K562 (cell line): ENCODE measurements around the gene VPREB1. TPM values are rescaled to one million over a fixed set of nuclear protein-coding genes. Genes with fewer than 3 reads are reported as not detected.
A peak's percentile ranks its signal among the peaks of the same experiment; 100 is the strongest.
"Not testable (repeated sequence)": the region's sequence is repeated elsewhere in the genome, so short reads cannot be mapped to it uniquely, and the experiment has no call there.

Experiments
- ATAC-seq: fragments of 200-7000 bp; cut with Tn5 transposase; 3 replicates; pipeline ENCODE4 v1.9.1; 2020; ENCODE audit warnings: moderate library complexity
- BruUV-seq: library from RNA; stranded (reverse); fragments of 400-500 nt; replicated peaks from 2 replicates; lab custom pipeline; 2021; lab: Mats Ljungman, UMichigan
- CTCF ChIA-PET: fragments of 300-600 bp; formaldehyde crosslinking; extraction: SDS; loops from one replicate; lab custom pipeline; 2021; ENCODE audit warnings: low intra/inter-chr PET ratio; lab: Yijun Ruan, JAX
- POLR2A ChIA-PET: fragments of 300-600, 350-650 bp; sonication (Branson Sonifier 250); formaldehyde crosslinking; extraction: SDS; loops from one replicate; lab custom pipeline; 2021; ENCODE audit warnings: antibody characterized with exemption, inconsistent platforms; lab: Yijun Ruan, JAX
- DNase-seq, 4 experiments: peaks; one replicate each; pipeline versions ENCODE4 v3.0.0 to v3.0.0-alpha.2; 2011 to 2018; ENCODE audit warnings: low spot score in 3 of 4, mixed read lengths in 3 of 4; ENCODE audit errors: extremely low read depth in 1 of 4
- FAIRE-seq: peaks from 2 replicates; lab custom pipeline; 2011; peaks lifted over from hg19 to GRCh38; lab: Jason Lieb, UNC
- H2AFZ ChIP-seq: 2 replicates; pipeline ENCODE4 v1.6.0; 2011; ENCODE audit warnings: low read depth, low read length, control low read depth, inconsistent platforms
- H3K27ac ChIP-seq: fragments of 200-600 bp; 3 replicates; pipeline ENCODE4 v1.8.0; 2011; ENCODE audit warnings: low read depth, mild to moderate bottlenecking, control low read depth, inconsistent platforms, low read length, moderate library complexity, mixed read lengths; ENCODE audit errors: extremely low read depth
- H3K27me3 ChIP-seq, 2 experiments: fragments of 300-600 bp in 1 of 2; 2 replicates in 1 of 2; 3 replicates in 1 of 2; pipeline versions ENCODE4 v1.6.0 to v1.8.0; 2011; ENCODE audit warnings: inconsistent platforms in 2 of 2, low read length in 2 of 2, mild to moderate bottlenecking in 1 of 2, mixed read lengths in 1 of 2, moderate library complexity in 1 of 2; ENCODE audit not compliant: control insufficient read depth in 2 of 2, insufficient read depth in 2 of 2
- H3K36me3 ChIP-seq: fragments of 300-600 bp; 3 replicates; pipeline ENCODE4 v1.8.0; 2011; ENCODE audit warnings: mild to moderate bottlenecking, low read length, inconsistent platforms; ENCODE audit not compliant: control insufficient read depth, insufficient read depth
- H3K4me1 ChIP-seq, 2 experiments: fragments of 200-600 bp in 1 of 2; replicated peaks in 1 of 2; 2 replicates in 1 of 2; 3 replicates in 1 of 2; pipeline versions ENCODE4 v1.5.1 to v1.8.0; 2011; ENCODE audit warnings: inconsistent platforms in 2 of 2, low read length in 2 of 2, mild to moderate bottlenecking in 1 of 2, mixed read lengths in 1 of 2, moderate library complexity in 1 of 2; ENCODE audit not compliant: control insufficient read depth in 2 of 2, insufficient read depth in 2 of 2
- H3K4me2 ChIP-seq: 2 replicates; pipeline ENCODE4 v1.6.1; 2011; ENCODE audit warnings: low read length, control low read depth, inconsistent platforms, mixed read lengths; ENCODE audit not compliant: insufficient read depth
- H3K4me3 ChIP-seq: fragments of 200-600 bp; sonication (generic), shearing (Covaris generic); 2 replicates; pipeline ENCODE4 v1.5.1; 2016; ENCODE audit warnings: control low read depth, inconsistent platforms
- H3K79me2 ChIP-seq: fragments of 200-600 bp; 3 replicates; pipeline ENCODE4 v1.8.0; 2011; ENCODE audit warnings: low read length, inconsistent platforms; ENCODE audit not compliant: control insufficient read depth, insufficient read depth
- H3K9ac ChIP-seq, 2 experiments: 2 replicates each; pipeline versions ENCODE4 v1.6.0 to v1.6.1; 2011; ENCODE audit warnings: low read depth in 2 of 2, low read length in 2 of 2, control low read depth in 1 of 2, inconsistent platforms in 1 of 2, mild to moderate bottlenecking in 1 of 2, mixed read lengths in 1 of 2; ENCODE audit not compliant: insufficient read depth in 1 of 2
- H3K9me1 ChIP-seq: one replicate; pipeline ENCODE4 v1.6.0; 2011; ENCODE audit warnings: inconsistent platforms, mild to moderate bottlenecking, low read length, moderate library complexity; ENCODE audit not compliant: control insufficient read depth, insufficient read depth
- H3K9me3 ChIP-seq: replicated peaks from 2 replicates; pipeline ENCODE4 v1.5.1; 2011; ENCODE audit warnings: low read depth, low read length, inconsistent platforms; ENCODE audit not compliant: control insufficient read depth, insufficient read depth
- H4K20me1 ChIP-seq: replicated peaks from 2 replicates; pipeline ENCODE4 v1.6.1; 2011; ENCODE audit warnings: low read length, inconsistent platforms, mixed read lengths; ENCODE audit not compliant: control insufficient read depth, insufficient read depth
- CEBPB ChIP-seq: fragments of 450-650 bp; IDR thresholded peaks from 2 replicates; pipeline ENCODE4 v1.6.1; 2016; ENCODE audit warnings: missing genetic modification characterization, missing compliant biosample characterization
- DNMT1 ChIP-seq: fragments of 450-650 bp; IDR thresholded peaks from 2 replicates; pipeline ENCODE4 v1.6.1; 2016; ENCODE audit warnings: antibody characterized with exemption, mild to moderate bottlenecking
- GATA2 ChIP-seq: sonication (generic); formaldehyde crosslinking; IDR thresholded peaks from 2 replicates; pipeline ENCODE4 v1.4.0; 2020; ENCODE audit warnings: mild to moderate bottlenecking, missing genetic modification reagents
- GATAD2A ChIP-seq: fragments of 450-650 bp; IDR thresholded peaks from 2 replicates; pipeline ENCODE4 v1.6.1; 2017
- HDGF ChIP-seq: fragments of 450-650 bp; IDR thresholded peaks from 2 replicates; pipeline ENCODE4 v1.6.1; 2016
- HOMEZ ChIP-seq: fragments of 250-450 bp; sonication (Bioruptor Pico); IDR thresholded peaks from 2 replicates; pipeline ENCODE4 v1.4.0; 2020; ENCODE audit warnings: mild to moderate bottlenecking, moderate library complexity
- KHSRP ChIP-seq: fragments of 450-650 bp; IDR thresholded peaks from 2 replicates; pipeline ENCODE4 v1.6.1; 2017
- KLF6 ChIP-seq: fragments of 250-450 bp; sonication (Bioruptor Pico); IDR thresholded peaks from 2 replicates; pipeline ENCODE4 v1.4.0; 2020; ENCODE audit warnings: mild to moderate bottlenecking, moderate library complexity, borderline replicate concordance
- NFRKB ChIP-seq: fragments of 450-650 bp; IDR thresholded peaks from 2 replicates; pipeline ENCODE4 v1.6.1; 2016; ENCODE audit warnings: low read depth
- SMARCA5 ChIP-seq: fragments of 450-650 bp; IDR thresholded peaks from 2 replicates; pipeline ENCODE4 v1.6.1; 2016
- ZNF316 ChIP-seq: fragments of 450-650 bp; IDR thresholded peaks from 2 replicates; pipeline ENCODE4 v1.6.1; 2016
- ZNF512 ChIP-seq: IDR thresholded peaks from 2 replicates; pipeline ENCODE4 v1.6.1; 2016; ENCODE audit warnings: missing genetic modification characterization, missing compliant biosample characterization
- WGBS: fragments of 100-300 bp; shearing (Covaris generic); methylation state at CpG from one replicate; pipeline ENCODE4 v1.1.6; 2016; ENCODE audit warnings: low coverage, mixed read lengths; ENCODE audit not compliant: insufficient coverage; ENCODE audit errors: missing lambda C conversion rate; 5-methylcytosine and 5-hydroxymethylcytosine counted together
- in situ Hi-C: fragments of 300-500 bp; cut with MboI; formaldehyde crosslinking; loops from 4 replicates; pipeline ENCODE4 v1.15.0; 2018; ENCODE audit warnings: inconsistent platforms, mixed read lengths
- intact Hi-C: fragments of 100-400 bp; cut with micrococcal nuclease; formaldehyde crosslinking; loops from 2 replicates; pipeline ENCODE4 v1.14.2; 2022
- polyA plus RNA-seq, 8 experiments: library from polyadenylated mRNA; depleted of rRNA in 4 of 8; stranded (reverse) in 5 of 8; unstranded in 3 of 8; fragments of >200 nt; fragmentation: Nextera tagmentation in 2 of 8; fragmentation: Illumina TruSeq in 1 of 8; extraction: Ambion mirVana in 2 of 8; extraction: Trizol in 1 of 8; gene quantifications; 2 replicates each; pipeline versions ENCODE4 v1.2.1 to v1.2.3, GENCODE V29; 2011 to 2014; ENCODE audit warnings: inconsistent platforms in 1 of 8, missing spikeins in 1 of 8
- total RNA-seq, 7 experiments: library from RNA; depleted of rRNA in 6 of 7; stranded (reverse); fragments of >200 nt in 6 of 7; fragmentation: Illumina TruSeq in 2 of 7; extraction: Trizol in 2 of 7; gene quantifications; 2 replicates each; pipeline versions ENCODE4 v1.2.1 to v1.2.3, GENCODE V29; 2011 to 2021; ENCODE audit warnings: low replicate concordance in 1 of 7

VPREB1 gene
- total and polyA plus RNA-seq, 9 of the 15 experiments (the other 6 are each of a cell fraction or from before 2014, with no cell fraction given) = not detected

- TF ChIP-seq DNMT1 (peak; percentile 21; the same call in 1 of the 2 replicates), GATA2 (CRISPR knock-in tag) (peak; percentile 70), KHSRP (peak; percentile 9; the same call in 1 of the 2 replicates), GATAD2A (peak; percentile 31; the same call in 1 of the 2 replicates), CEBPB (tag) (peak; percentile 66), NFRKB (0 out of 2 replicates have a peak, but pooled peaks have one; percentile 43)
Measured at GRCh38 chr22:22286390-22287105, 42.0 kb downstream of the VPREB1 start (continued).

GRCh38 chr22:22287106-22287626 lies 42.6 kb downstream of the VPREB1 start:
- H3K27ac ChIP-seq, H3K9ac ChIP-seq, DNase-seq, intact Hi-C loops, FAIRE-seq, H4K20me1 ChIP-seq, H3K27me3 ChIP-seq, H3K4me1 ChIP-seq, H3K4me3 ChIP-seq, H3K9me3 ChIP-seq, POLR2A ChIA-PET, H3K9me1 ChIP-seq, H2AFZ ChIP-seq, H3K79me2 ChIP-seq, CTCF ChIA-PET, BruUV-seq, in situ Hi-C loops, H3K4me2 ChIP-seq, H3K36me3 ChIP-seq, ATAC-seq: not testable (repeated sequence)
- WGBS = 89% methylated on average over 5 of the region's 5 CpGs
- 0 out of 2 replicates have a peak, but pooled peaks have one; percentile 32 for TF ChIP-seq HOMEZ (CRISPR knock-in tag)
- TF ChIP-seq ZNF316 = peak; percentile 10; the same call in 1 of the 2 replicates
- peak; percentile 79 for TF ChIP-seq CEBPB (tag)
- peak; percentile 52; the same call in 1 of the 2 replicates for TF ChIP-seq ZNF512 (tag)
- TF ChIP-seq KLF6 = 0 out of 2 replicates have a peak, but pooled peaks have one; percentile 21
- TF ChIP-seq HDGF = 0 out of 2 replicates have a peak, but pooled peaks have one; percentile 43
- 0 out of 2 replicates have a peak, but pooled peaks have one; percentile 47 for TF ChIP-seq SMARCA5
